Measurements from ENCODE around the gene AGBL1.

Gene AGBL1

GRCh38 chr15:86061581-86061980, 18.1 kb upstream of the AGBL1 start (continued):
- TF ChIP-seq PATZ1 (tag by site-specific recombination; IDR thresholded peaks at IDR 0.05), result no peak
- no peak for TF ChIP-seq ZNF280D (tag by site-specific recombination; IDR thresholded peaks at IDR 0.05)
- no peak for TF ChIP-seq KLF10 (tag by site-specific recombination; IDR thresholded peaks at IDR 0.05)
- no peak for TF ChIP-seq ZBTB48 (tag by site-specific recombination; IDR thresholded peaks at IDR 0.05)
- no peak for TF ChIP-seq ZNF548 (tag by site-specific recombination; IDR thresholded peaks at IDR 0.05)
- no peak for TF ChIP-seq ZIC2 (tag by site-specific recombination; IDR thresholded peaks at IDR 0.05)
- TF ChIP-seq CTCF (tag by site-specific recombination; IDR thresholded peaks at IDR 0.05), result no peak
- no peak for TF ChIP-seq ZNF624 (tag by site-specific recombination; IDR thresholded peaks at IDR 0.05)
- no peak for TF ChIP-seq ZNF169 (tag by site-specific recombination; IDR thresholded peaks at IDR 0.05)
- TF ChIP-seq SP3 (tag by site-specific recombination; IDR thresholded peaks at IDR 0.05), result no peak
- no peak for TF ChIP-seq ZBTB21 (tag by site-specific recombination; IDR thresholded peaks at IDR 0.05)
- no peak for TF ChIP-seq ZNF155 (tag by site-specific recombination; IDR thresholded peaks at IDR 0.05)

- no peak overlapping the region for H3K27ac ChIP-seq (ENCODE audit: extremely low read depth, low read depth, low read length)
- H3K4me1 ChIP-seq (ENCODE audit: control insufficient read depth, insufficient read depth, low read length), result no peaks in the 10 kb centered on the region
- no peaks in the 10 kb centered on the region for H3K36me3 ChIP-seq (ENCODE audit: control insufficient read depth in 2 of 2, insufficient read depth in 1 of 2, low read length in 2 of 2)
- H3K4me3 ChIP-seq (ENCODE audit: low read depth, low read length), result no peak overlapping the region
- ChIA-PET CTCF (interaction anchor here (0.7 to 1.3 kb wide), 5 partner anchors 10 to 680 kb away, joined by 3 to 5 read pairs (median 3); no protein-coding TSS in a partner anchor), POLR2A (interaction anchor here (0.7 kb wide), 1 partner anchor 20 kb away, joined by 4 read pairs; no protein-coding TSS in a partner anchor)
- no peaks in the 10 kb centered on the region for H3K9me3 ChIP-seq (ENCODE audit: control insufficient read depth, insufficient read depth, low read depth, low read length)
- TF ChIP-seq ZBTB44 (tag by site-specific recombination; IDR thresholded peaks at IDR 0.05), result no peak
- no peak for TF ChIP-seq AEBP2 (tag by site-specific recombination; IDR thresholded peaks at IDR 0.05; ENCODE audit: borderline replicate concordance)
- TF ChIP-seq KLF16 (tag by site-specific recombination; IDR thresholded peaks at IDR 0.05), result no peak
- no peak for TF ChIP-seq ZNF585B (tag by site-specific recombination; IDR thresholded peaks at IDR 0.05)
- TF ChIP-seq CTCF (tag by site-specific recombination; IDR thresholded peaks at IDR 0.05), result no peak
- no peak for TF ChIP-seq ZNF76 (tag by site-specific recombination; IDR thresholded peaks at IDR 0.05; ENCODE audit: borderline replicate concordance, low read depth)
- no peak for TF ChIP-seq ZNF132 (tag by site-specific recombination; IDR thresholded peaks at IDR 0.05; ENCODE audit: borderline replicate concordance)
- TF ChIP-seq ZFP69B (tag by site-specific recombination; IDR thresholded peaks at IDR 0.05), result no peak
- no peak for TF ChIP-seq HIC1 (tag by site-specific recombination; IDR thresholded peaks at IDR 0.05)
- no peak for TF ChIP-seq ZNF677 (tag by site-specific recombination; IDR thresholded peaks at IDR 0.05)
- no peak for TF ChIP-seq ZNF596 (tag by site-specific recombination; IDR thresholded peaks at IDR 0.05)
Measured at GRCh38 chr15:86062646-86063243, 16.9 kb upstream of the AGBL1 start.
